ENCODE measurements around the gene EHD1. TPM values are rescaled to one million over a fixed set of nuclear protein-coding genes. Genes with fewer than 3 reads are reported as not detected.
A peak's percentile ranks its signal among the peaks of the same experiment; 100 is the strongest.

EHD1 gene
- total RNA-seq: 10 to 100 TPM; 71.0 to 73.6 TPM

DNA sequence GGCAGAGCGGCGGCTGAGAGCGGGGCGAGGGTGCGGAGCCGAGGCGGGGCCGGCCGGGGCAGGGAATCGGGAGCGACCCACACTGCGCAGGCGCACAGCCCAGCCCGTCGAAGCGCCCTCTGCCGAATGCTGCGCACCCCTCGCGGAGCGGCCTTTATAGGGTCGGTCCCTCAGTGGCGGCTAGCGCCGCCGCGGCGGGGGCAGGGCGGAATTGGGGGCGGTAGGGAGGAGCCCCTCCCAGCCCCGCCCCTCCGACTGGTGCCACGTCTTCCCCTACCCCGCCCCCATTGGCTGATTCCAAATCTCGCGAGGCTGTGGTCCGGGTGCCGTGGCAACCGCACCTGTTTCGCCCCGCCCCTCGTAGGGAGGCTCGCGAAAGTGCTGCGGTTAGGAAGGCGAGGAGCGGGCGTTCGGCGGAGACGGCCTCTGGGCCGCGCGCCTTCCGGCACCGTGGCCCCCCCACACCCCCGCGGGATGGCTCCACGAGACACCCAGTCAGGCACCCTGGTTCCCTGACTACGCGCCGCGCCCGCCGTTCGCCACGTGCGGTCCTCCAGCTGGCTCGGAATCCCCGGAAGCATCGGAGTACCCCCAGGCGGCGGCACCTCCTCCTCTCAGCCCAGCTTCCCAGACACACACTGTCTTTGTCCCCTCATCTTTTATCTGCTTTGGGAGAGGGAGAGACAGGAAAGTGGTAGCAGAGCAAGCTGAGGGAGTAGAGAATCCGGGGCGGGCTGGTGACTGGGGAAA is at the start of gene EHD1:
Gene EHD1 (minus strand): TSS at position 128 of the 750 bp plus-strand sequence. CDS start 157 bp downstream, outside the sequence.
- POLR2A ChIA-PET: interaction anchor here (0.7 to 8.8 kb wide), 6 partner anchors 9 to 31 kb away, joined by 3 to 128 read pairs (median 7); no protein-coding TSS in a partner anchor
- peak within 1 kb of the TSS; percentile 92 for H3K4me3 Mint-ChIP-seq
- H3K27ac Mint-ChIP-seq: peak within 1 kb of the TSS; percentile 97
- peak; percentile 100 for DNase-seq
- CTCF ChIA-PET: interaction anchor here (0.8 to 11.0 kb wide), 7 partner anchors 9 to 30 kb away, joined by 5 to 139 read pairs (median 10); no protein-coding TSS in a partner anchor
- no peaks in the 10 kb centered on the region for H3K27me3 Mint-ChIP-seq
- ATAC-seq: peak; percentile 85
- H3K4me1 Mint-ChIP-seq: peaks cover 60% of the 10 kb centered on the region
- intact Hi-C loops (cut with DNase I, micrococcal nuclease): loop anchor here (1.0 to 5.0 kb wide), 20 partner anchors 10 to 694 kb away; partner anchors contain the start of genes PPP2R5B (in 2 of the 2), SF1 (in 2 of the 2), ATG2A (in 1 of the 2) and CDCA5 (in 1 of the 2)
- H3K36me3 Mint-ChIP-seq (ENCODE audit: low read depth): peaks cover 30% of the 10 kb centered on the region
- H3K9me3 Mint-ChIP-seq (ENCODE audit: low read depth): no peaks in the 10 kb centered on the region

DNA sequence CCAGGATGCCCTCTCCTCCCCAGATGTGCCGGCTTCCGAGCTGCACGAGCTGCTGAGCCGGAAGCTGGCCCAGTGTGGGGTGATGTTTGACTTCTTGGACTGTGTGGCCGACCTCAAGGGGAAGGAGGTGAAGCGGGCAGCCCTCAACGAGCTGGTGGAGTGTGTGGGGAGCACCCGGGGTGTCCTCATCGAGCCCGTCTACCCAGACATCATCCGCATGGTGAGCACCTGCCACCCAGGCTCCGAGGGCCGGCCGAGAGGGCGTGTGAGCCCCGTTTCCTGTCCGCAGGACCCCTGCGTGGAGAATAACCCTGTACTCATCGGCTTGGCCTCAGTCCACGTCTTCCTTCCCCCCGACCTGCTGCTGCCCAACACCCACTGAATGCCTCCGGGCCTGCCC is 48.3 kb upstream of the EHD1 start:
- Mint-ChIP-seq H3K9me3 (ENCODE audit: low read depth) (no peaks in the 10 kb centered on the region), H3K27ac (no peak overlapping the region), H3K27me3 (no peaks in the 10 kb centered on the region), H3K4me3 (no peak overlapping the region), H3K4me1 (peaks cover 9% of the 10 kb centered on the region), H3K36me3 (ENCODE audit: low read depth) (peaks cover 8% of the 10 kb centered on the region)
- ChIA-PET CTCF (interaction anchor here (0.6 kb wide), 1 partner anchor 39 kb away, joined by 3 read pairs; no protein-coding TSS in a partner anchor), POLR2A (no interaction called here)
- ATAC-seq (no peak), DNase-seq (no peak)
- intact Hi-C loops (cut with DNase I, micrococcal nuclease): no loop called here

DNA sequence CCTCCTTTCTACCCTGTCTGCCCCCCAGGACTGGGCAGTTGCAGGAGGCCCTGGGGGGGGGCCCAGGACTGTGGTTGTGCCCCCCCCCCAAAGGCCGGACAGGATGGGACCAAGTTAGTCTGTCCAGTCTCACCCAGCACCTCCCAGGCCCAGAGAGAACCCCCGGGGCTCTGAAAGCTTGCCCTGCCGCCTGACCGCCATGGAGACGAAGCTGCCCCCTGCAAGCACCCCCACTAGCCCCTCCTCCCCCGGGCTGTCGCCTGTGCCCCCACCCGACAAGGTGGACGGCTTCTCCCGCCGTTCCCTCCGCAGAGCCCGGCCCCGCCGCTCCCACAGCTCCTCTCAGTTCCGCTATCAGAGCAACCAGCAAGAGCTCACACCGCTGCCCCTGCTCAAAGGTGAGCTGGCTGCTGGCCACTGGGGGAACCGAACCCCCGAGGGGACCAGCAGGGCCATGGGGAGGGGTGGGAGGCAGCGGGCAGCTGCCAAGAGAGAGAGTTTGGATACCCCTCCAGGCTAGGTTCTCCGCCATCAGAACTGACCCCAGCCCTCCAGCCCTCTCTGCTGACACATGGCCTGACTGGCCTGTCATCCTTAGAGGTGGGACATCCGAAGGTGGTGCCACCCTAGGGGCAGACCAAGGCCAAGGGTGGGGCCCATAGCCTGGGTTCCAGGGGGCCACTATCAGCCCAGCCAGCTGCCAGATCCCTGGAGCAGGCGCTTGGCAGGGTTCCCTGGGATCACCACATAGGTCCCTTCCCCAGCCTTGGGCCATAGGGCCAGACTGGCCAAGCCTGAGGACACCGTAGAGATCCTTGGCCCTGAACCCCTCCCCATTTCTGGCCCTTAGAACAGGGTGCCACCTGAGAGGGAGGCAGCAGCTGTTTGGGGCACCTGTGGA is 47.4 kb upstream of the EHD1 start:
- intact Hi-C loops (cut with DNase I, micrococcal nuclease): loop anchor here in 1 of 2 experiments (2.0 kb wide), 1 partner anchor 47 kb away; the partner anchor contains the start of gene EHD1
- Mint-ChIP-seq H3K27me3 (no peaks in the 10 kb centered on the region), H3K4me1 (peaks cover 9% of the 10 kb centered on the region)

DNA sequence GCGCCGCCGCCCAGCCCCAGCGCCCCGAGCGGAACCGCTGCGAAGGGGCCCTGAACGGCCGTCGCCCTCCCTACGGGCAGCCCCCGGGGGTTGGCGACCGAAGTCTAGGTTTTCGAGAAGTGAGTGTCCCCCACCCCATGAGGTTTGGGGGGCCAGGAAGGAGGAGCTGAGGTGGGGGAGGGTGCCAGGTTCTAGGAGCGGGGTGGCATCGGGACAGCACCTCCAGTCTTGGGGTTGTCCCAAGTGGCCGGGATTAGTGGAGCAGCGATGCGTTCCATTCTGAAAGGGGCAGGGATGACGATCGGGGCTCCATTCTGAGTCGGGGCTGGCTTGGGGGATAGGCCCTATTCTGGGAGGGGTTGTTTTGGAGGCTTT is 46.5 kb upstream of the EHD1 start:
- Mint-ChIP-seq H3K27ac (peak overlapping the region; percentile 29), H3K27me3 (no peaks in the 10 kb centered on the region), H3K4me1 (peaks cover 9% of the 10 kb centered on the region), H3K9me3 (ENCODE audit: low read depth) (no peaks in the 10 kb centered on the region), H3K4me3 (peak overlapping the region; percentile 81), H3K36me3 (ENCODE audit: low read depth) (peaks cover 2% of the 10 kb centered on the region)
- ChIA-PET CTCF (interaction anchor here (0.6 to 1.1 kb wide), 2 partner anchors 91 to 122 kb away, joined by 3 read pairs; partner anchors contain the start of gene MAP4K2), POLR2A (no interaction called here)
- intact Hi-C loops (cut with DNase I, micrococcal nuclease): loop anchor here (1.0 to 2.0 kb wide), 12 partner anchors 45 to 690 kb away; partner anchors contain the start of genes EHD1 (in 2 of the 2), SNX15 (in 2 of the 2), CAPN1 (in 1 of the 2) and CDCA5 (in 1 of the 2)
- ATAC-seq (no peak), DNase-seq (peak; percentile 46)

More for the DNA sequence above, 47.4 kb upstream of the EHD1 start:
- ATAC-seq: no peak
- peaks cover 6% of the 10 kb centered on the region for H3K36me3 Mint-ChIP-seq (ENCODE audit: low read depth)
- H3K27ac Mint-ChIP-seq: no peak overlapping the region
- DNase-seq: no peak
- POLR2A ChIA-PET: no interaction called here
- CTCF ChIA-PET: interaction anchor here (0.6 kb wide), 1 partner anchor 142 kb away, joined by 3 read pairs; no protein-coding TSS in a partner anchor
- H3K9me3 Mint-ChIP-seq (ENCODE audit: low read depth): no peaks in the 10 kb centered on the region
- peak overlapping the region; percentile 81 for H3K4me3 Mint-ChIP-seq

DNA sequence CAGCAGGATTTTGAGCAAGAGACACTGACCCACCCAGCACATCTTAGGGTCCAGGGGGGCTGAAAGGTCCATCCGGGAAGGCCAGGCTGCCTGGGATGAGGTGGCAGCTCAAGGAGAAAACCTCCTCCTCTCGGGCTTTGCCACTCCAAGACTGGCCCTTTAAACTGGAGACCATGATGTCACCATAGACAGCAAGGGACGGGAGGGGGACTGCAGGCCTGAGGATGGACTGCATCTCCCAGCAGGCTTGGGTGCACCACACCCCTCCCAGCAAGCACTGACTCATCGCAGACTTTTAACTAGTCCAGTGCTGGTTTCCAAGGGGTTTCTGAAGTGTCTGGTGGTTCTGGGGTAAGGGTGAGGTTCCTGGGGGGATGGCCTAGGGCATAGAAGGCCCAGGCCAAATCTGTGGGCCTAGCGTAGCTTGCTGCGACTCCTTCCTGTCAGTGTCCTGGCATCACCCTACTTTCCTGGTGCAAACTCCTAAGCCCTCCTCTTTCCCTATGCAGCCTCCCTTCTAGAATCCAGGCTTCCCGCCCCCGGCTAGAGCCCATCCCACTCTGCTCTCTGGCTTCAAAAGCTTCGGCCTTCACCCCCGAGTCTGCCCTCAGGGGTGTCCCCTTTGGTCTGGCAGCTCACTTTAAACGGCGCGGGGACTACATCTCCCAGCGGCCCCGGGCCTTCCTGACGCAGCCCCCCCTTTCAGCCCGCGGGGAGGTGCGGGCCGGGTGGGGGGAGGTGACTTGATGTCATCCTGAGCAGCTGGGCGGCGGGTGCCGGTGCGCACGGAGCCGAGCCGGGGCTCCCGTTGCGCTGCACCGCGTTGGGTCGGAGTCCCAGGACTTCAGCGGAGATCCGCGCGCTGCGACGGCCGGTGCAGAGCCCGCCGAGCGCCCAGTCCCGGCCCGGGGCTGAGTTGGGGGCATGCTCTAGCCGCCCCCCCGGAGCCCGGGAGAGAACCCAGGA is 45.8 kb upstream of the EHD1 start, which contains the start of gene PPP2R5B:
Gene PPP2R5B (plus strand): TSS at position 746 of the 966 bp plus-strand sequence. CDS start 1,046 bp downstream, outside the sequence.
- Mint-ChIP-seq H3K4me3 (peak within 1 kb of the TSS; percentile 81), H3K27me3 (no peaks in the 10 kb centered on the region), H3K27ac (peak within 1 kb of the TSS; percentile 98), H3K4me1 (peaks cover 9% of the 10 kb centered on the region), H3K9me3 (ENCODE audit: low read depth) (no peaks in the 10 kb centered on the region), H3K36me3 (ENCODE audit: low read depth) (no peaks in the 10 kb centered on the region)
- intact Hi-C loops (cut with DNase I, micrococcal nuclease): loop anchor here (1.0 to 2.0 kb wide), 12 partner anchors 45 to 691 kb away; partner anchors contain the start of genes EHD1 (in 2 of the 2), SNX15 (in 2 of the 2), CAPN1 (in 1 of the 2) and CDCA5 (in 1 of the 2)
- ATAC-seq (peak; percentile 95), DNase-seq (peak; percentile 95)
- ChIA-PET POLR2A (interaction anchor here (0.8 kb wide), 1 partner anchor 113 kb away, joined by 3 read pairs; no protein-coding TSS in a partner anchor), CTCF (interaction anchor here (0.5 to 1.1 kb wide), 3 partner anchors 92 to 121 kb away, joined by 3 read pairs; partner anchors contain the start of gene MAP4K2)

DNA sequence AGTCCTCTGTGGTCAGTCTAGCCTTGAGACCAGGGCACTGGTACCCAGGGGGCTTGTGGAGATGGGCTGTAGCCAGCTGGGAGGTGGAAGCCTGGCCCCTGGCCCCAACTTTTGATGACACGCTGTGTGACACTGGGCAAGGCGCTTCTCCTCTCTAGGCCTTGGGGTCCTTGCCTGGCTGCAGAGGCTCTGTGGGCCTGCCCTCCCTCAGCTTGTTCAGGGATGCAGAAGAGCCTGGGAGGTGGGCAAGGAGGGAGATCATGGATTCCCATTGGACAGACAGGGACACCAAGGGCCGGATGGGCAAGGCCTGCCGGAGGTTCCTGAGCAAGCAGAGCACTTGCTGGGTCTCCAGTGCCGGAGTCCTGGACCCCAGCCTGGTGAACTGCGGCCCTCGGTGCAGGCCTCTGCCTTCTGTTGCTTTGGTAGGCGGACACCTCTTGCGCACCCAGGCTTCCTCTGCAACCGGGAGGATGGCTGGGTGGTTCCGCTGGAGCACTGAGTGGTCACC is 44.8 kb upstream of the EHD1 start:
- intact Hi-C loops (cut with DNase I, micrococcal nuclease): no loop called here
- ATAC-seq (no peak), DNase-seq (no peak)
- H3K27me3 Mint-ChIP-seq: no peaks in the 10 kb centered on the region
- no peak overlapping the region for H3K27ac Mint-ChIP-seq
- POLR2A ChIA-PET: no interaction called here
- no peaks in the 10 kb centered on the region for H3K36me3 Mint-ChIP-seq (ENCODE audit: low read depth)
- peaks cover 9% of the 10 kb centered on the region for H3K4me1 Mint-ChIP-seq
- CTCF ChIA-PET: no interaction called here
- no peaks in the 10 kb centered on the region for H3K9me3 Mint-ChIP-seq (ENCODE audit: low read depth)
- no peak overlapping the region for H3K4me3 Mint-ChIP-seq

DNA sequence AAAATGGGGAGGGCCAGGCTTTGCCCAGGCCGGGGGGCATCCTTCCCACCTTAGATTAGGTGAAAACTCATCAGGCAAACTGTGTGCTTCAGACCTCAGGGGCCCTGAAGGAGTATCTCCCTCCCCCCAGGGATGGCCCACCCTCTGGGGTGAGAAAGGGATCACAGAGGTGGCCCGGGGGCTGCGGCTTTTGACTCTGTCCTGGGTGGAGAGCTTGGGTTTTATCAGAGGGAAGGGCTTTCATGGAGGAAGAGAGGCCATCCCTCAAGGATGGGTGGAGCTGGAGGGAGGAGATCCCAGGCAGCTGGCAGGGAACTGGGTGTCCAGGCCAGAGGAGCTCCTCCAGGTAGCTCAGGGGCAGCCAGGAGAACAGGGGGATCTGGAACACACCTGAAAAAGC is 43.0 kb upstream of the EHD1 start:
- ATAC-seq: no peak
- Mint-ChIP-seq H3K27me3 (no peaks in the 10 kb centered on the region), H3K4me3 (no peak overlapping the region), H3K36me3 (ENCODE audit: low read depth) (no peaks in the 10 kb centered on the region), H3K9me3 (ENCODE audit: low read depth) (no peaks in the 10 kb centered on the region), H3K27ac (no peak overlapping the region), H3K4me1 (peaks cover 19% of the 10 kb centered on the region)
- intact Hi-C loops (cut with DNase I, micrococcal nuclease): no loop called here
- no peak for DNase-seq
- CTCF ChIA-PET: no interaction called here
- POLR2A ChIA-PET: interaction anchor here (0.6 kb wide), 1 partner anchor 243 kb away, joined by 4 read pairs; no protein-coding TSS in a partner anchor

DNA sequence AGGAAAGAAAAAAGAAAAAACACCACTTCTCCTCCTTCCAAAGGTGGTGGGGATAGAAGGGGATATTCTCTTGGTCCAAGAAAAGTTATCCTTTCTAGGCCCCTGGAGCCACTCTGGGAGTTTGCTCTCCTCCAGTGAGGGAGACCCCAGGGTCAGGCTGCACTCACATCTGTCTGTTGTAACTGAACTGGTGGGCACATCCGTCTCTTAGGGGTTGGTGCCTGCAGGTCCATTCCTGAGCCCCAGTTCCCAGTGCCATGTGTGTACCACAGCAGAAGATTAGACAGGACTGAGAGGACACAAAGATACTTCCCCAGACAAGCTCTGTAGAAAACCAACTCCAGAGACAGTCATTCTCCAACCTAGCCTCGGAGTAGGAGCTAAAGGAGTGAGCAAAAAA is 41.7 kb upstream of the EHD1 start:
- POLR2A ChIA-PET: no interaction called here
- H3K9me3 Mint-ChIP-seq (ENCODE audit: low read depth): no peaks in the 10 kb centered on the region
- DNase-seq (no peak), ATAC-seq (no peak)
- H3K4me3 Mint-ChIP-seq: no peak overlapping the region
- peaks cover 26% of the 10 kb centered on the region for H3K4me1 Mint-ChIP-seq
- no peaks in the 10 kb centered on the region for H3K27me3 Mint-ChIP-seq
- CTCF ChIA-PET: interaction anchor here (0.7 kb wide), 1 partner anchor 9 kb away, joined by 3 read pairs; no protein-coding TSS in a partner anchor
- intact Hi-C loops (cut with DNase I, micrococcal nuclease): no loop called here
- H3K27ac Mint-ChIP-seq: no peak overlapping the region
- no peaks in the 10 kb centered on the region for H3K36me3 Mint-ChIP-seq (ENCODE audit: low read depth)

DNA sequence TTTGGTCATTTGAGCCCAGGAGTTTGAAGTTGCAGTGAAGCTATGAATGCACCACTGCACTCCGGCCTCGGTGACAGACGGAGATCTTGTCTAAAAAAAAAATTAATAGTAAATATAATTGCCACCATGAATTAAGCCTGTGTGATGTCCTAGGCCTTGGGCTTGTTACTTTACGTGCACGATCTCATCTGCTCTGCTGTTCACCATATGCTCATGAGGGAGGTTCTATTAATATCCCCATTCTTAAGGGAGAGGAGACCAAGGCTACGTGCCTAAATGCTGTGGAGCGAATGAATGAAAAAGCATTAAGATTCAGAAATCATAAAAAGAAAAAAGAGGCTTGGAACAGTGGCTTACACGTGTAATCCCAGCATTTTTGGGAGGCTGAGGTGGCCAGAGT is 41.2 kb upstream of the EHD1 start:
- Mint-ChIP-seq H3K9me3 (ENCODE audit: low read depth) (no peaks in the 10 kb centered on the region), H3K4me1 (peaks cover 26% of the 10 kb centered on the region), H3K27ac (no peak overlapping the region), H3K27me3 (no peaks in the 10 kb centered on the region), H3K4me3 (no peak overlapping the region), H3K36me3 (ENCODE audit: low read depth) (no peaks in the 10 kb centered on the region)
- no peak for ATAC-seq
- POLR2A ChIA-PET: no interaction called here
- DNase-seq: no peak
- CTCF ChIA-PET: interaction anchor here (0.7 kb wide), 2 partner anchors 8 to 17 kb away, joined by 3 read pairs; no protein-coding TSS in a partner anchor
- intact Hi-C loops (cut with DNase I, micrococcal nuclease): loop anchor here (5.0 kb wide), 4 partner anchors 53 to 653 kb away; partner anchors contain the start of genes ARL2 (in 1 of the 2), FAM89B (in 1 of the 2), MAJIN (in 1 of the 2) and TM7SF2 (in 1 of the 2)

Measured in activated CD4-positive, alpha-beta T cell treated with anti-CD3 and anti-CD28 coated beads for 36 hours (primary cell).